Activated CD4-positive, alpha-beta T cell treated with anti-CD3 and anti-CD28 coated beads, Interleukin-2, amount 50 U/mL, for 48 hours (primary cell): ENCODE measurements around the gene SNRPN.
"Not testable (repeated sequence)": the region's sequence is repeated elsewhere in the genome, so short reads cannot be mapped to it uniquely, and the experiment has no call there.

Source experiments
- DNase-seq, 2 experiments: peaks; one replicate each; pipeline ENCODE4 v3.0.0-alpha.2; 2020

SNRPN gene

DNA sequence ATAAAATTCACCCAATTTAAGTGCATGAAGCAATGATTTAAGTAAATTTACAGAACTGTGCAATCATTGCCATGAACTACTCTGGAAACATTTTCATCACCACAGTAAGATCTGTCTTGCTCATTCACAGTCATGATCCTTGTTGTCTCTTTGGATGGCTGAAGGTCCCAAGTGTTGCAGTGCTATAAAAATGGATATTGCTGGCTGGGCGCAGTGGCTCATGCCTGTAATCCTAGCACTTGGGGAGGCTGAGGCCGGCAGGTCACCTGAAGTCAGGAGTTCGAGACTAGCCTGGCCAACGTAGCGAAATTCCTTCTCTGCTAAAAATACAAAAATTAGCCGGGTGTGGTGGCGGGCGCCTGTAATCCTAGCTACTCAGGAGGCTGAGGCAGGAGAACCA is 17.0 kb downstream of the SNRPN start:
- DNase-seq = no peak

DNA sequence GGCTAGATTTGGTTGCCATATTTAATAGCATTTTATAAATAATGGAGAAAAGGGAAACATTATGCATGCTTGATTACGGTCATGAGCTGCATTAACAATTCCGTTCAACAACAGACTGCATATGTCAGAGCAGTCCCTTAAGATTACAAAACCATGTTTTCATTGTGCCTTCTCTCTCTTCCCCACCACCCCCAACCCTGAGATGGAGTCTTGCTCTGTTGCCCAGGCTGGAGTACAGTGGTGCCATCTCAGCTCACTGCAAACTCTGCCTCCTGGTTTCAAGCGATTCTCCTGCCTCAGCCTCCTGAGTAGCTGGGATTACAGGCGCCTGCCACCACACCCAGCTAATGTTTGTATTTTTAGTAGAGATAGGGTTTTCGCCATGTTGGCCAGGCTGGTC is 17.9 kb downstream of the SNRPN start:
- DNase-seq = not testable (repeated sequence)

DNA sequence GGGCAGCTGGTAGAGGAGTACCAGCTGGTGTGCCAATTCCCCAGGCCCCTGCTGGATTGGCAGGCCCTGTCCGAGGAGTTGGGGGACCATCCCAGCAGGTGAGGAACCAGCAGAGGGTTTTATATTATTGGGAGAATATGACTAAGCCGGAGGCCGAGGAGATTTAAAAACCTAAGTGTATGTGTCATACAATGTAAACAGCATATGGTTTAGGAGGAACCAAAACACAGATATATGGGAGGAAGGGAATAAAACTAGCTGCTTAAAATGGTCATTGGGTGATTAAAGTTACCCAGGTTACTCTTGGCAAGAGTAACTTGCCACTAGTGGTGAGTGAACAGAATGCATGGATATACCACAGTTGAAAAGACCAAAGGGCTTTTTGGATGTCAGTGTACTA is 22.1 kb downstream of the SNRPN start:
- no peak for DNase-seq

DNA sequence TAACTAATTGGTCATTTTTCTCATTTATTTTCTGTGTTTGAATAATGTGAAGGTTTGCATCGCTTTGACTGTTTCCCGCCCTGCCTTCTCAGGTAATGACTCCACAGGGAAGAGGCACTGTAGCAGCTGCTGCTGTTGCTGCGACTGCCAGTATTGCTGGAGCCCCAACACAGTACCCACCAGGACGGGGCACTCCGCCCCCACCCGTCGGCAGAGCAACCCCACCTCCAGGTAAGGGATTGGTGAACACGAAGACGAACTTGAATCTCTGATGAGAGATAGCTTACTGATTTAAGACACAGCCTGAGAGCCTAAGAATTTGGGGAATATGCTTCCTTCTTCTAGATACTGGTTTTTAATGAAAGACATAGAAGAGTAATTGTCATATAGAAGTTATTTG is 22.9 kb downstream of the SNRPN start:
- DNase-seq = no peak

DNA sequence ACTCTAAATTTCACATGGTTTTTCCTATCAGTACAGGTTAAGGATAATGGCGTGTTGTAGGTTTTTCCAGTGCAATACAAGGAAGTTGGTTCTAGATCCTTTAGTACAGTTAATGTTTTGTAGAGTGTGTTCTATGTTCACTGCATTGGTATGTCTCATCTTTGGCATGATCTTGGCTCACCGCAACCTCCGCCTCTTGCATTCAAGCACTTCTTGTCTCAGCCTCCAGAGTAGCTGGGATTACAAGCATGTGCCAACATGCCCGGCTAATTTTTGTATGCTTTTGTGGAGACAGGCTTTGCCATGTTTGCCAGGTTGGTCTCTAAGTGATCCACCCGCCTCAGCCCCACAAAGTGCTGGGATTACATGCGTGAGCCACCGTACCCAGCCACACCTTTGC is 30.4 kb downstream of the SNRPN start:
- DNase-seq = no peak

DNA sequence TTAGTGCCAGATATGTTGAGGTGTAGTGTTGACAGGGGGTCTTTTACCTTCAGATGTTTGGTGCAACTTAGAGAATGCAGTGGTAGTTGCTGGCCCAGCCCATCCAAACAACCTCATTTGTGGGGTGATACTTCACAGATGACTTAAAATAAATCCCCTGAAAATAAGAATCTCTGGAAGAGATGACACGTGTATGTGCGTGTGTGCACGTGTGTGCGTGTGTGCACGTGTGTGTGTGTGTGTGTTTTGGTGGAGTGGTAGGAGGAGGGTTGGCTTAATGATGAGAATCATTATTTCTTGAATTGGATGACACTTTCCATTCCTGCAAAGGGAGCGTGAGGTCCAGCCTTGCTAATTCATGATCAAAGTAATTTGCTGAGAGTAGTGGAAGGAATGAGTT is 31.9 kb downstream of the SNRPN start:
- DNase-seq = no peak

- no peak for DNase-seq
Measured at GRCh38 chr15:25019434-25019833, 64.6 kb downstream of the SNRPN start.

DNA sequence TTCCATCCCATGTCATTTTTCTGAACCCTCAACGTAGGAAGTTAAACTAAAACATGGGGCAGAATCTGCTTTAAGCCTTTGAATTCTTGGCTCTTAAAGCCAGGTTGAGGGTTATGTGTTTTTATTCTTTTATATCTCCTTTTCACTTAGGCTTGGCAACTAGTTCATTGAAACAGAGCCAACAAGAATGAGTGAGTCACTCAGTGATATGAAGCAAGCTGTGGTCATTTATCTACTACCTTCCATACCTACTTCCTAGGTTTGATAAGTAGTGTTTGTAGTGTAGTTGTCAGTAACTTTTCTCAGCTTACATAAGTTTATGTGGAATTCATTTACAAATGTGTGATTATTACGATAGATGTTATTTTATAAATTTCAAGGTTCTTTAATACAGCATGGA is 67.4 kb downstream of the SNRPN start:
- DNase-seq = no peak
